Stimulated activated CD4-positive, alpha-beta T cell treated with anti-CD3 and anti-CD28 coated beads, Interleukin-4, amount 100 ng/mL, for 48 hours (primary cell): ENCODE measurements around the gene TMEM175.
"Not testable (repeated sequence)": the region's sequence is repeated elsewhere in the genome, so short reads cannot be mapped to it uniquely, and the experiment has no call there.

Experiments
- DNase-seq, 2 donors: peaks; one replicate each; pipeline ENCODE4 v3.0.0-alpha.2; 2020; ENCODE audit warnings: low read depth in 2 of 2

Gene TMEM175

DNA sequence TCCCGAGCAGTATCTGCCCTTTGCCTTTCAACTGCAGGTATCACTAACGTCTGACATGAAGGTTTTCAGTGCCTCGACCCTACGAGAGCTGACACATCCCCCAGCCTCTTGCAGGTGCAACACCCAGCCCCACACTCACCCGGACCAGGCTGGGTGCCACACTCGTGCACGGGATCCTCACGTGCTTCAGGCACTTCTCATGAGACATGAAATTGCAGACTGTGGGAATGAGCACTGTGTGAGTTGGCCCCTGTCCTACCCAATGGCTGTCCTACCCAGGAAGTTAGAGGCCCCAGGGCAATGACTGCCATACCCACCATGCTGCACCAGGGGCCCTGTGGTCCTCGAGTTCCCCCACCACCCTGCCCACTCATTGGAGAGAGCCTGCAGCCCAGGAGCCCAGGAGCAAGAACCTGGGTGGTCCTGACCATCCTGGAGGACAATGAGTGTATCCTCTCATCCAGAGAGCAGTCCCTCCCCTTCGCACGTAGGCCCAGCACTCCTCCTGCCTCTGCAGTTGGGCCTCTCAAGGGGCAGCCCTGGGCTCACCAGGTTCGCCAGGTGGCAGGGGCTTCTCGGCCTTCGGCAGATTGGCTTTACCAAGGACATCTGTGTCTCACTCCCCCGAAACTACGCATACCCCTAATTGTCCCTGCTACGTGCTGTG, 38.7 kb downstream of the TMEM175 start:
- no peak for DNase-seq

DNA sequence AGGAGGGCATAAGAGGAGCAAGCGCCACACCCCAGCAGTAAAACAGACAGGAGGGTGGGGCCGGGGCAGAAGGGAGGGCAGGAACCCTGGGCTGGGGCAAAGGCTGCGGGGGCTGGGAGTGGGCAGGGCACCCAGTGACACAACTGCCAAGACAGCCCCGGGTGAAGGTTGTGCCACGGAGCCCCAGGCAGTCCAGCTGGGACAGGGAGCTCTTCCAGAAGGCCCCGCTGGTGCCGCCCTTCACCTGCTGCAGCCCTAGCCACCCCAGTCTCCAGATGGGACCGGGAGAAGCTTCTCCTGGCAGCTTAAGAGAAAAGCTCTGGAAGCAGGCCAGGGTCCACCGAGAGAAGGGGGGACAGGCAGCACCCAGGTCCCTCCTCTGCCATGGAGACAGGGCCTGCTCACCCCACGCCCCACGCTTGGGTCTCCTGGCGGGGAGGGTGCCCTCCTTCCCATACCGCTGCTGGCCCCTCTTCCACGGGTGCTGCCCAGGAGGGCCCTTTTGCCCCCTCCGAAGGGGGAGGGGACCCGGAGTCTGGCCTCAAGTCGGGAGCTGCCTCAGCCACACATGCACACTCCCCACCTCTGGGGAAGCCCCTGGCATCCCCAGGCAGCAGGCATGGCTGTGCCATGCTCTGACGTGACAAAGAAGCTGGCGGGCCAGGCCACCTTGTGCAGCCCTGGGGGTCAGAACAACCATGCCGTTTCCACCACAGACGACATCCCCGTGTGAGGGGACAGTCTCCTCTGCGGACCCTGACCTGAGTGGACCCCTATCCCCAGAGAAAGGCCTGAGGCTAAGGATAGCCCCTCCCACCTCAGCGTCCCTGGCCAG, 39.6 kb downstream of the TMEM175 start:
- no peak for DNase-seq

DNA sequence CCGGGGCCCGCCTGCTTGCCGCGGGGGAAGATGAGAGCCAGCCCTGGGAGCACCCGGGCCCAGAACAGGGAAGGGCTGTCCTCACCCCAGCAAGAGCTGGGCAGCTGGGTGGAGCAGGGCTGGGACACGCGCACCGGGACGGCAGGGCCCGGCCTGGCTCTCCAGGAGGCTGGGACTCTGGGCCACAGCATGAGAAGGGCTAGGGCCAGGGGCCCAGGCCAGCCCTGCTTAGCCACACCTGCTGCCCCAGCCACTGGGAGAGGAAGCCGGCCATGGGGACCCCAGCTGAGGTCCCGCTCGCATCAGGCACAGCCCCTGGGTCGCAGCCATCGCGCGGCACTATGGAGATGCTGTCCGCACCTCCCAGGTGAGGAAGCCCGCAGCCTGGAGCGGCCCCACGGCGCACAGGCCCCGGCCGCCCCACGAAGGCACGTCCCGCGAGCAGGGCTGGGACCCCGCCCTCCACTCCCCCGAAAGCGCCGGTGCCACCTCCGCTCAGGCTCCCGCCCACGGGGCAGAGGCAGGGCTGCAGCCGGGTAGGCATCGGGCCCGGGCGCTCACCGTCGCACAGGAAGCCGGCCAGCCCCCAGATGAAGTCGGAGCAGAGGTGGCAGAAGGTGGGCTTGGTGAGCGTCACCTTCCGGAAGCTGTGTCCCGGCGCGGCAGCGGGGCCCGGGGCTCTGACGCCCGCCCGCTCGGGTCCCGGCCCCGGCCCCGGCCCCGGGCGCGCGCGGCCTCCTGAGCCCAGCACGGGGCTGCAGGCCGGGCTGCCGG, 40.6 kb downstream of the TMEM175 start:
- peak; percentile 20 to 28 for DNase-seq

DNA sequence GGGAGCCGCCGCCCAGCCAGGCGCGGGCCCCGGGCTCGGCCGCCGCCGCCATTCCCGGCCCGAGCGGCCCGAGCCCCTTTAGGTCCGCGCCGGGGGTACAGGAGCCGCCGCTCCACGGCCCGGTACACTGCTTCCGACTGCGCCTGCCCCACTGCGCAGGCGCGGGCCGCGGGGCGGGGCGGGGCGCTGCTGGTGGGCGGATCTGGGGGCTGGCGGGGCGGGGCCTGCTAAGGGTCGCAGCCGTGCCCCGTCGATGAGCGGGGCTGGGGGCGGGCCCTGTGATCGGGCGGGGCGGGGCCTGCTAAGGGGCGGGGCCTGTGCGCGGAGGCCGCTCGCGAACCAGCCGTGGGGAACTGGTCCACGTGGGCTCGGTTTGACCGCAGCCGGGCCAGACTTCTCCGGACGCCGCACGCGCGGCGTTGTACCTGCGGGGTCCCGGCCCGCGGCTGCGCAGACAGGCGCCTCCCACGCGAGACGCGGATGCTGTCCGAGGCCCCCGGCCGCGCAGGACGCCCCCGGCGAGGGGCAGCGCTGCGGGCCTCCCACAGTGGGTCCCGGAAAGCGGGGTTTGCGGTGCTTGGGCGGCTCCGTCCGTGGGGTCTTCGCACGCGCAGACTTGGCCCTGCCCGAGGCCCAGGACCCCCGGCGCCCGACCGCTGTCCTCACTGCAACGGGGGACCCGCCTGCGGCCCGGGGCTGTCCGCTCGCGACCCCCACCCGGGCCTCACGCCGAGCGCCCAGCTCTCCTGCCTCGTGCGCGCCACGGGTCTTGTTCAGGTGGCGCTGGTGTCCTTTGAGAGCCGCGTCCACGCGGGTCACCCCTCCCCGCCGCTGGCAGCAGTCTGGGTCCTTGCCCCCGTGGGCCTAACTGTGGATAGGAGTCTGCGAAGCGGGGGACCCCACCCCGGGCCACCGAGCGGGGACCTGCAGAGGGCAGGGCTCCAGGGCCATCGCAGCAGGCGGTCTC, 41.5 kb downstream of the TMEM175 start, which contains the start of gene DGKQ:
Gene DGKQ (minus strand): TSS at position 139 of the 967 bp plus-strand sequence. CDS start 87 bp downstream, at position 52.
- peak; percentile 74 to 85 for DNase-seq

DNA sequence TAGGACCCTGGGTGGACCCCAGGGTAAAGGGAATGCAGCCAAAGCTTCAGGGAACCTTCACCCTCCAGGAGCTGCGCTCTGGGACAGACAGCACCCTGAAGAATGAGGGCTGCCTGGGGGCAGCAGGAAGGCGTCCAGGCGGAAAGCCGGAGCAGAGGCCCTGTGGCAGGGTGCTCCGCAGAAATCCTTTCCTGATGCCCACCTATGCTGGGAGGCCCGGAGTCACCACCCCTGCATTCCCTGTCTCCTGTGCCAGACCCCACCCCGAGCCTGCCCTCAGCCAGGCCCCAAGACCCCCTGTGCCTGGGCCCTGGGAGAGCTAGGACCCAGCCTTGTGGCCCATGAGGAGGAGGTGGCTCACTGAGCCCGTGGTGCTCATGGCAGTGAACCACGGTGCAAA, 42.4 kb downstream of the TMEM175 start:
- DNase-seq, result no peak

GRCh38 chr4:976016-976415, 43.8 kb downstream of the TMEM175 start:
- DNase-seq, result not testable (repeated sequence)

DNA sequence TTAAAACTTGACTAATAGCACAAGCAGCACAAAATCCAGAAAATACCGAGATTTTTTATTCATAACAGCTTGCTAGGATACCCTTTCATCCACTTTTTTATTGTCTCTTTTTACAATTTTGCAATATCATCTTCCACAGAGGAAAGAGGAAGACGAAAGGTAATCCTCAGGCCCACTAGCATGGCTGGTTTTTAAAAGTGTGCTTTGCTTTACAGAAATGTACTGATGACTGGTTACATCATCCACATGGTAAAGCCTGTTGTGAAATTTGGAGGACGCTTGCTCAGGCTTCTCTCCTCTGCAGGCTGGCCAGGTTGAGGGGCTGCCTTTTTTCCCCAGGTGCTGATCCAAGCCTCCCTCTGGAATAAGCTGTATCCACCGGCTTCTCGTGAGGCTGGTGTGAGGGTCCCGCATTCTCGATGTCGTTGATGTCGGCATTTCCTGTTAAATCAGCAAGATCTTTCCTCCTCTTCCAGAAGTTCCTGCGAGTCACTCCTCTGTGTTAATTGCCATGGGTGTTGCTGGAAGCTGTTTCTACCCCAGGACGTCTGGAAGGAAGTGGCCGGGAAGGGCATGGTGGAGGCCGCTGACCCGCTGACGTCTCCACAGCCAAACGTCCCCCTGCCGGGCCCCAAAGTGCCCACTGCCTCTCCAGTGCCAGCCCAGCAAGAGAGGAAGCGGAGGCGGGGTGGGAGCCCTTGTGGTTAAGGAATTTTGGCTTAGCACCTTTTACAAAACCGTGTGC, 46.9 kb downstream of the TMEM175 start:
- DNase-seq, result no peak

DNA sequence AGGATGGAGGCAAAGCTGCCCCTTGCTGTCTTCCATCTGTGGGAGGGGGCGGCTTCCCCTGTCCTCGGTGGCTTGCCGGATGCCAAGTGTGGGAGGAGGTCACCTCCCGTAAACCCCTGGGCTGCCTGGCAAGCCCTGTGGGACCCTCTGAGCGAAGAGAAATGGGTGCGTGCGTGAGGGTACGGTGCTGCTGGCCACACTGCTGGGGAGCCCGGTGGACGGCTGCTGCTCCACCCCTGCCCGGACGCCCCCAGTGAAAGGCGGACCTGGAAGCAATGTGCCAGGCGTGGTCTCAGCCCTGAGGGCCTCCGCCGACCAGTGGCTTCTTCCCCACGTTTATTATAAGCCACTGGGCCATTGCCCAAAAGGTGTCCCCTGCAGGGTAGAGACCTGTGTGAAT, 50.0 kb downstream of the TMEM175 start:
- no peak for DNase-seq

GRCh38 chr4:982814-983213, 50.6 kb downstream of the TMEM175 start:
- DNase-seq, result no peak

DNA sequence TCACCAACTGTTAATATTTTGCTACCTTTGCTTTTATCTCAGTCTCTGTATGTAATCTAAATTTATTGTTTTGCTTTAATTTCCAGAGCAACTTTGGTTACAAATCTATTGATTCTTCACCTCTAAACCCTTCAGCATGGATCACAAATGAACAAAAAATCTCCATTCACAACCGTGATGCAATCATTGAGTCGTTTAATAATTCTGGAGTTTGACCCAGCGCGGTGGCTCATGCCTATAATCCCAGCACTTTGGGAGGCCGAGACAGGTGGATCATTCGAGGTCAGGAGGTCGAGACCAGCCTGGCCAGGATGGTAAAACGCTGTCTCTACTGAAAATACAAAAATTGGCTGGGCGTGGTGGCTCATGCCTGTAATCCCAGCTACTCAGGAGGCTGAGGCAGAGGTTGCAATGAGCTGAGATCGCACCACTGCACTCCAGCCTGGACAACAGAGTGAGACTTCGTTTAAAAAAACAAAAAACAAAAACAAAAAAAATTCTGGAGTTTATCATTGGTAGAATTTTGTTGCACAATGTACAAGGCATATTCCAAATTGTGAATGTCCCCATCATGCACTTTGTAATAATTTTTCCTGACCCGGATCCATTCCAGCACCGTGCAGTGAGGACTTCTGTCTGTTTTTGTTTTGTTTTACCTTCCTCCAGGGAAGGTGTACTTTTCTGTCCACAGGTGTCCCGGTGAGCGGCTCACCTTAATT, 52.2 kb downstream of the TMEM175 start:
- no peak for DNase-seq

DNA sequence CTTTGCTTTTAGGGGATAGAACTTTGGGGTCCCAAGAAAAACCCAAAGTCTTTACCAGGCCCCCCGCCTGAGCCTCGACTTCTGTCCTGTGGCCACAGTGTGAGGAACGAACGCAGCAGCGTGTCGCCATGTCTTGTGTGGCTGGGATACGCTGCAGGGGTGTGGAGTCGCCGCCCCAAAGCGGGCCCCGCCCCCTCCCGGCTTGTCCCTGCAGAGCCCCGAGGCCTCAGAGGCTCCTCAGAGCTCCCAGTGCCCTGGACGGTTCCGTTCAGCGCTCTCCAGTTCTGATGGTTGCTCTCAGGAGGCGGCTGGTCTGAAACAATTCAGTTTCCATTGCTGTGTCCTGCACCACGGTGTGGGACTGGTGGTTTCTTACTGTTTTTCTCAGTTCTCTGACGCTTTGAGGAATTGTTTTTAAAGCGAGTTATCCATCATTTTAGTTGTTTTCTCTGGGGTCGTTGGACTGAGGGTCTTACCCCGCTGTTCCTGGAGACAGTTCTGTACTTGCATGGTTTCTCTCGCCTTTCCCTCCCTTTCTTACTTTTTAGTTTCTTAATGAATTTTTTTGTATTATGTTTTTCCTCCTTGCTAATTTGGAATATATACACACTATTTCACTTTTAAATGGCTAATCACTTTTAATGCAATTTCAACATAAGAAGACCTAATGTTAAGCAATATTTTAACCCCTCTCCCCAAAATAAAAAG, 53.0 kb downstream of the TMEM175 start:
- peak; percentile 71 to 75 for DNase-seq

DNA sequence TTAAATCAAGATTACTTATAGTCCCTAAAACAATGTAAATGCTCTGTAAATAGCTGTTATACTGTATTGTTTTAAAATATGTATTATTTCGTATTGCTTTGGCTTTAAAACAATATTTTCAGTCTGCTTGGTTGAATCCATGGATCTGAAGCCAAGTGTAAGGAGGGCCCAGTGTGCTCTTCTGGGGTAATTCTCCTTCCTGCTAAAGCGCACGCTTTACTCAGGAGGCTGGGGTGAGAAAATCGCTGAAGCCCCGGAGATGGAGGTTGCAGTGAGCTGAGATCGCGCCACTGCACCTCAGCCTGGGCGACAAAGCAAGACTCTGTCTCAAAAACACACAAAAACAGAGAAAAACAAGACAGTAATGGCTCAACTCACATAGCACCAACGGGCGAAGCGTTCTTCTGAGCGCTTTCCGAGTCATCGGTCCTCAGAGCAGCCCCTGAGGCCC, 54.2 kb downstream of the TMEM175 start:
- no peak for DNase-seq

- peak; percentile 76 to 81 for DNase-seq
These were observed 54.8 kb downstream of the TMEM175 start, which contains the start of gene IDUA for GRCh38 chr4:986879-987623. Gene IDUA, plus strand, starts transcription at chr4:987044. Its CDS starts 41 bp downstream, at chr4:987085.

DNA sequence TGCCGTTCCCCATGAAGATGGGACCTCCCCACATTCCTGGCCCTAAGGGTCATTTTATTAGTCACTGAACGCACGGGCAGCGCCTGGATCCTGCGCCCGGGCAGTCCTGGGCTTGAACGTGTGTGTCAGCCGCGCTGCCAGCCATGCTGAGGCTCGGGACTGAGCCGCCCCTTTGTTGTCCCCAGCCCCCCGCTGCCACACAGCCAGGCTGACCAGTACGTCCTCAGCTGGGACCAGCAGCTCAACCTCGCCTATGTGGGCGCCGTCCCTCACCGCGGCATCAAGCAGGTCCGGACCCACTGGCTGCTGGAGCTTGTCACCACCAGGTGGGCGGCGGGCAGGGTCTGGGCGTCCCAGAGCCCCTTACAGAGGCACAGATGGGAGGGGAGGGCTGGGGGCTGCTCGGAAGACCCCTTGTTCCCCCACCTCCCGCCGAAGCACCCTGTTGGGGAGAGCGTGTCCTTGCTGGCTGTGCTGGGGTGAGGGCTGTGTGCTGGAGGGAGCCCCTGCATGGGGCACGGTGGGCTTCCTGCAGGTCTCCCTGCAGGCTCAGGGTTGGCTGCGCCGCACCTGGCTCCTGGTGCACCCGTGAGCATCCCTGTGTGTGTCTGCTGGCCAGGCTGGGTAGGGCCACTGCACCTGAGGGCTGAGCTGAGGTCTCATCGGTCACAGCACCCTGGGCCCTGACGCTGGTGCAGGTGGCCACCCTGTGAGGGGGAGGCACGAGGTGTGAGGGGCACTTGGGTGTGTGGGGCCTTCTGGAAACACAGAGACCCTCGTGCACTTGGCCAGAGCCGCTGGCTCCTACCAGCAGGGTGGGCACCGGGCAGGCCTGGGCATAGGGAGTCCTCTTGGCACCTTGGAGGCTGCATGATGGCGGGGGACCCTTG, 55.6 kb downstream of the TMEM175 start:
- DNase-seq, result no peak

GRCh38 chr4:988726-989721, 56.8 kb downstream of the TMEM175 start:
- DNase-seq, result no peak
